Measurements from ENCODE around the gene SBK2. TPM values are rescaled to one million over a fixed set of nuclear protein-coding genes. Genes with fewer than 3 reads are reported as not detected.

Gene SBK2
- total RNA-seq, 1 experiment from 2014 or later, result 3.5 TPM

DNA sequence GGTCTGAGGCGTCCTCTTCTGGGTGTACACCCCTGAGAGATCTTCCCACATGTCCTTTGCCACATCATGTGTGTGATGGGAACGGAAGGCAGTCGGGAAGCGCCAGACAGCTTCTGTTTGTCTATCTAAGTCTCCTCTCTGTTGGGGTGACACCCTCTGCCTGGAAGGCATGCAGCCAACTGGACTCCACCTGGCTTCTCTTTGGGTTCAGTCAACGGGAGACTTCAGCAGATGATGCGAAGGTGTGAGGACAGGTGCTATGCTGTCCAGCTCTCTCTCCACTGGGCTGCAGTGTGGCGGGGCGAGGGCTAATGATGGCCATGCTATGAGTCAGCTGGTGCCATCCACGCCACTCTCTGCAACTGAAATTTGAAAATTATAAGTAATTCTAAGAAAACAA lies 22.8 kb upstream of the SBK2 start:
- H3K79me2 ChIP-seq (ENCODE audit: low read depth), result no peaks in the 10 kb centered on the region
- H4K20me1 ChIP-seq (ENCODE audit: insufficient read depth), result no peaks in the 10 kb centered on the region
- BruUV-seq (replicated peaks), result no TSS peak
- DNase-seq, result no peak
- no peak overlapping the region for H2AFZ ChIP-seq
- H3K4me2 ChIP-seq, result no peak overlapping the region
- no peaks in the 10 kb centered on the region for H3K9me2 ChIP-seq (ENCODE audit: insufficient read depth)
- H3K27me3 ChIP-seq (ENCODE audit: insufficient read depth, low read depth), result no peaks in the 10 kb centered on the region
- no peak overlapping the region for H3K4me3 ChIP-seq
- H3F3A ChIP-seq (ENCODE audit: insufficient read depth, low read depth), result peaks cover 13% of the 10 kb centered on the region; the same call in 1 of the 2 replicates
- no peaks in the 10 kb centered on the region for H3K36me3 ChIP-seq (ENCODE audit: low read depth)
- TF ChIP-seq, protein P1, sequence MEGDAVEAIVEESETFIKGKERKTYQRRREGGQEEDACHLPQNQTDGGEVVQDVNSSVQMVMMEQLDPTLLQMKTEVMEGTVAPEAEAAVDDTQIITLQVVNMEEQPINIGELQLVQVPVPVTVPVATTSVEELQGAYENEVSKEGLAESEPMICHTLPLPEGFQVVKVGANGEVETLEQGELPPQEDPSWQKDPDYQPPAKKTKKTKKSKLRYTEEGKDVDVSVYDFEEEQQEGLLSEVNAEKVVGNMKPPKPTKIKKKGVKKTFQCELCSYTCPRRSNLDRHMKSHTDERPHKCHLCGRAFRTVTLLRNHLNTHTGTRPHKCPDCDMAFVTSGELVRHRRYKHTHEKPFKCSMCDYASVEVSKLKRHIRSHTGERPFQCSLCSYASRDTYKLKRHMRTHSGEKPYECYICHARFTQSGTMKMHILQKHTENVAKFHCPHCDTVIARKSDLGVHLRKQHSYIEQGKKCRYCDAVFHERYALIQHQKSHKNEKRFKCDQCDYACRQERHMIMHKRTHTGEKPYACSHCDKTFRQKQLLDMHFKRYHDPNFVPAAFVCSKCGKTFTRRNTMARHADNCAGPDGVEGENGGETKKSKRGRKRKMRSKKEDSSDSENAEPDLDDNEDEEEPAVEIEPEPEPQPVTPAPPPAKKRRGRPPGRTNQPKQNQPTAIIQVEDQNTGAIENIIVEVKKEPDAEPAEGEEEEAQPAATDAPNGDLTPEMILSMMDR (conservative IDR thresholded peaks at IDR 0.05), result no peak
- TF ChIP-seq EZH2 (IDR thresholded peaks at IDR 0.05; ENCODE audit: low read depth), result no peak
- peaks cover 6% of the 10 kb centered on the region; the same call in 1 of the 2 replicates for H3K9me3 ChIP-seq (ENCODE audit: insufficient read depth, low read depth)
- ChIA-PET CTCF (no interaction called here), POLR2A (ENCODE audit: unreplicated experiment) (no interaction called here)
- no peaks in the 10 kb centered on the region for H3K4me1 ChIP-seq (replicated peaks; ENCODE audit: insufficient read depth)
- intact Hi-C loops (cut with micrococcal nuclease; ENCODE audit: unreplicated experiment), result no loop called here
- H3K27ac ChIP-seq, result no peak overlapping the region

DNA sequence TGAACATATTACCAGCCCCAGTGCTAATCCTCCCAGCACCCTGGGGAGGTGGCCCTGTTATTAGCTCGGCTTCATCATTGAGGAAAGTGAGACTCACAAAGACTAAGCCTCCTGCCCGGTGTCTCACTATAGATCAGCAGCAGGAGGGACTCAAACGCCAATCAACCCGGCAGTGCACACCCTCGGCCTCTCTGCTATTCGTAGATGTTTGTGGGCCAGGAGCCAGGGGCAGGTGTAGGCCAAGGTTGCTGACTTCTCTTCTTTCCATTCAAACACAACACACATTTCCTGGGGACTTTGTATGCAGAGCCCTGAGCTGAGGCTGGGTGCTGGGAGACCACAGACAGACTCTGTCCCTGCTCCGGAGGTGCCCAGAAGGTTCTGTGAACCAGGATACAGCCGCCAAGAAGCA lies 17.8 kb upstream of the SBK2 start:
- no peaks in the 10 kb centered on the region for H3K27me3 ChIP-seq (ENCODE audit: insufficient read depth, low read depth)
- CTCF ChIA-PET, result no interaction called here
- no peaks in the 10 kb centered on the region for H3K79me2 ChIP-seq (ENCODE audit: low read depth)
- no peaks in the 10 kb centered on the region for H4K20me1 ChIP-seq (ENCODE audit: insufficient read depth)
- H3K4me2 ChIP-seq, result no peak overlapping the region
- no peaks in the 10 kb centered on the region for H3K36me3 ChIP-seq (ENCODE audit: low read depth)
- no peaks in the 10 kb centered on the region for H3K9me2 ChIP-seq (ENCODE audit: insufficient read depth)
- no peak overlapping the region for H3K27ac ChIP-seq
- H3K4me3 ChIP-seq, result no peak overlapping the region
- no peaks in the 10 kb centered on the region for H3K9me3 ChIP-seq (ENCODE audit: insufficient read depth, low read depth)
- intact Hi-C loops (cut with micrococcal nuclease; ENCODE audit: unreplicated experiment), result no loop called here
- peaks cover 14% of the 10 kb centered on the region for H3K4me1 ChIP-seq (replicated peaks; ENCODE audit: insufficient read depth)
- H2AFZ ChIP-seq, result no peak overlapping the region
- POLR2A ChIA-PET (ENCODE audit: unreplicated experiment), result no interaction called here
- DNase-seq, result no peak
- peaks cover 32% of the 10 kb centered on the region for H3F3A ChIP-seq (ENCODE audit: insufficient read depth, low read depth)
- no peak for TF ChIP-seq EZH2 (IDR thresholded peaks at IDR 0.05; ENCODE audit: low read depth)
- TF ChIP-seq, protein P1 (conservative IDR thresholded peaks at IDR 0.05), result no peak
- BruUV-seq (replicated peaks), result no TSS peak

DNA sequence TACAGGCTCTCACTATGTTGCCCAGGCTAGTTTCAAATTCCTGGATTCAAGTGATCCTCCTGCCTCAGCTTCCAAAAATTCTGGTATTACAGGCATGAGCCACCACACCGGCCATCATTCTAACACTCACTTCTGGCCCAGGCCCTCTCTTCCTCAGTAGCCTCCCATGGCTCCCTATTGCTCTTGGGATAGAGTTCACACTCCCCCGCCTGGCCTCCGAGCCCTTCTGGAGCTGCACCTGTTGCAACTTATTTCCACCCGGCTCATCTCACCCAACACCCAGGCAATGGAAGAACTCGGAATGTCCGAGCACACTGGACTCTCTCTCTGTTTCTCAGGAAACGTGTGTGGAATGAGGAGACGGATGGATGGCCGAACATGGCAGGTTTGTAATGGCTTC lies 17.4 kb upstream of the SBK2 start:
- BruUV-seq (replicated peaks), result no TSS peak

More for the DNA sequence above, 17.4 kb upstream of the SBK2 start:
- POLR2A ChIA-PET (ENCODE audit: unreplicated experiment), result no interaction called here
- Histone ChIP-seq H3F3A (ENCODE audit: insufficient read depth, low read depth) (peaks cover 37% of the 10 kb centered on the region), H2AFZ (no peak overlapping the region), H3K36me3 (ENCODE audit: low read depth) (no peaks in the 10 kb centered on the region), H3K27ac (no peak overlapping the region), H3K9me3 (ENCODE audit: insufficient read depth, low read depth) (no peaks in the 10 kb centered on the region), H3K79me2 (ENCODE audit: low read depth) (no peaks in the 10 kb centered on the region), H3K9me2 (ENCODE audit: insufficient read depth) (no peaks in the 10 kb centered on the region), H3K27me3 (ENCODE audit: insufficient read depth, low read depth) (no peaks in the 10 kb centered on the region), H4K20me1 (ENCODE audit: insufficient read depth) (no peaks in the 10 kb centered on the region), H3K4me1 (replicated peaks; ENCODE audit: insufficient read depth) (peaks cover 18% of the 10 kb centered on the region), H3K4me2 (no peak overlapping the region), H3K4me3 (no peak overlapping the region)
- no peak for DNase-seq
- TF ChIP-seq EZH2 (IDR thresholded peaks at IDR 0.05; ENCODE audit: low read depth), result no peak
- TF ChIP-seq, protein P1 (conservative IDR thresholded peaks at IDR 0.05), result no peak
- CTCF ChIA-PET, result interaction anchor here (0.5 kb wide), 1 partner anchor 1124 kb away, joined by 3 read pairs; no protein-coding TSS in a partner anchor
- intact Hi-C loops (cut with micrococcal nuclease; ENCODE audit: unreplicated experiment), result no loop called here

Data from PC-9 (cell line).